Caco-2 (cell line): ENCODE measurements around the gene KIF1B. TPM values are rescaled to one million over a fixed set of nuclear protein-coding genes. Genes with fewer than 3 reads are reported as not detected.

ENCODE experiments used
- BruUV-seq: library from RNA; stranded (reverse); fragments of 400-500 nt; replicated peaks from 2 replicates; lab custom pipeline; 2021; lab: Mats Ljungman, UMichigan
- CTCF ChIA-PET: fragments of 300-600 bp; sonication (Branson Sonifier 250); formaldehyde crosslinking; loops from one replicate; lab custom pipeline; 2022; ENCODE audit warnings: antibody characterized with exemption; lab: Charles Lee
- POLR2A ChIA-PET: fragments of 300-600 bp; sonication (Branson Sonifier 250); formaldehyde crosslinking; loops from one replicate; lab custom pipeline; 2022; ENCODE audit warnings: antibody characterized with exemption; lab: Charles Lee
- DNase-seq, 2 experiments: peaks; one replicate each; pipeline versions ENCODE4 v3.0.0 to v3.0.0-alpha.2; 2020 to 2022
- H3K27me3 ChIP-seq: replicated peaks from 2 replicates; pipeline ENCODE4 v1.6.0; 2011; ENCODE audit warnings: low read length; ENCODE audit not compliant: control insufficient read depth, insufficient read depth
- H3K36me3 ChIP-seq: 2 replicates; pipeline ENCODE4 v1.5.1; 2011; ENCODE audit warnings: low read length; ENCODE audit not compliant: control insufficient read depth, insufficient read depth
- H3K4me1 ChIP-seq: fragments of 250-450 bp; sonication (Bioruptor Pico); 2 replicates; pipeline ENCODE4 v1.5.1; 2020; ENCODE audit warnings: mild to moderate bottlenecking
- H3K4me3 ChIP-seq: 2 replicates; pipeline ENCODE4 v1.5.1; 2011; ENCODE audit warnings: low read depth, mild to moderate bottlenecking, control low read depth, low read length
- H3K9me3 ChIP-seq: fragments of 250-450 bp; sonication (Bioruptor Pico); 2 replicates; pipeline ENCODE4 v1.5.1; 2020; ENCODE audit warnings: mild to moderate bottlenecking, moderate library complexity
- H3K27ac Mint-ChIP-seq: one replicate; pipeline ENCODE4 v1.8.0; 2022; ENCODE audit warnings: mixed read lengths; ENCODE audit not compliant: unreplicated experiment
- H3K27me3 Mint-ChIP-seq: one replicate; pipeline ENCODE4 v1.8.0; 2022; ENCODE audit warnings: mixed read lengths; ENCODE audit not compliant: insufficient read depth, unreplicated experiment
- H3K36me3 Mint-ChIP-seq: one replicate; pipeline ENCODE4 v1.8.0; 2022; ENCODE audit warnings: mild to moderate bottlenecking, mixed read lengths; ENCODE audit not compliant: insufficient read depth, unreplicated experiment
- H3K4me1 Mint-ChIP-seq: one replicate; pipeline ENCODE4 v1.8.0; 2022; ENCODE audit warnings: low read depth, mixed read lengths; ENCODE audit not compliant: unreplicated experiment
- H3K4me3 Mint-ChIP-seq: one replicate; pipeline ENCODE4 v1.8.0; 2022; ENCODE audit warnings: mild to moderate bottlenecking, moderate library complexity, mixed read lengths; ENCODE audit not compliant: unreplicated experiment
- H3K9me3 Mint-ChIP-seq: one replicate; pipeline ENCODE4 v1.8.0; 2022; ENCODE audit warnings: mixed read lengths; ENCODE audit not compliant: unreplicated experiment
- intact Hi-C: fragments of 100-400 bp; cut with micrococcal nuclease; formaldehyde crosslinking; loops from one replicate; pipeline ENCODE4 v1.10.0; 2022; ENCODE audit not compliant: unreplicated experiment
- microRNA-seq: library from miRNA; unstranded; fragments of <30 nt; microRNA quantifications from one replicate; pipeline ENCODE4 v1.2.0, GENCODE V29; 2022
- total RNA-seq: library from RNA; stranded (reverse); gene quantifications from 2 replicates; pipeline ENCODE4 v1.2.3, GENCODE V29; 2022
- TF ChIP-seq, protein P1 (sequence below), 2 experiments: fragments of 200-600 bp in 1 of 2; IDR thresholded peaks; 1 replicate in 1 of 2; 2 replicates in 1 of 2; pipeline versions ENCODE4 v1.5.1 to v1.8.0; 2011 to 2022; ENCODE audit warnings: antibody characterized with exemption in 1 of 2, control low read depth in 1 of 2, inconsistent platforms in 1 of 2, low read depth in 1 of 2, low read length in 1 of 2, mild to moderate bottlenecking in 1 of 2, moderate library complexity in 1 of 2; ENCODE audit not compliant: insufficient read depth in 1 of 2, severe bottlenecking in 1 of 2, unreplicated experiment in 1 of 2

Gene KIF1B
- total RNA-seq, 1 experiment from 2014 or later, result 41.1 TPM

DNA sequence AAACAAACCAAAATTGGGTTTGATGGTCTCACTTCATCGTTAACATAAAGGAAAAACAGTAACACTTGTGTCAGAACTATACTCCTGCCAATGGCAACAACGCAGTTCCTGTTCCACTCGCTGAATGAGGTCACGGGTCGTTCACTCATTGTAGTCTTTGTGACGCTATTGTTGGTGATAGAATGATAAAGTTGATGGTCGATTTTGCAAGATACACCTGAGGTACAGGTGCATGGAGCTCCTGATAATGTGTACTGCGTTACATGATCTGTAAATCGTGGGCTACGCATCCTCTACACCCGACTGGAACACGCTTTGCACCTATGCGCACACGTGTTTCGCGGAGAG is 219.5 kb downstream of the KIF1B start:
- Histone ChIP-seq H3K9me3 (no peaks in the 10 kb centered on the region), H3K4me1 (peaks cover 25% of the 10 kb centered on the region), H3K36me3 (no peaks in the 10 kb centered on the region; the same call in 1 of the 2 replicates), H3K27me3 (no peaks in the 10 kb centered on the region), H3K4me3 (peak overlapping the region; percentile 60)
- Mint-ChIP-seq H3K4me1 (peaks cover 11% of the 10 kb centered on the region), H3K36me3 (peaks cover 7% of the 10 kb centered on the region), H3K27me3 (no peaks in the 10 kb centered on the region), H3K9me3 (no peaks in the 10 kb centered on the region), H3K4me3 (peak overlapping the region; percentile 96), H3K27ac (peak overlapping the region; percentile 87)
- no peak for DNase-seq
- ChIA-PET CTCF (interaction anchor here (1.0 to 2.7 kb wide), 5 partner anchors 31 to 77 kb away, joined by 3 to 23 read pairs (median 4); partner anchors contain the start of gene PGD), POLR2A (interaction anchor here (1.9 kb wide), 1 partner anchor 31 kb away, joined by 8 read pairs; the partner anchor contains the start of gene PGD)
- no TSS peak for BruUV-seq
- TF ChIP-seq, protein P1, sequence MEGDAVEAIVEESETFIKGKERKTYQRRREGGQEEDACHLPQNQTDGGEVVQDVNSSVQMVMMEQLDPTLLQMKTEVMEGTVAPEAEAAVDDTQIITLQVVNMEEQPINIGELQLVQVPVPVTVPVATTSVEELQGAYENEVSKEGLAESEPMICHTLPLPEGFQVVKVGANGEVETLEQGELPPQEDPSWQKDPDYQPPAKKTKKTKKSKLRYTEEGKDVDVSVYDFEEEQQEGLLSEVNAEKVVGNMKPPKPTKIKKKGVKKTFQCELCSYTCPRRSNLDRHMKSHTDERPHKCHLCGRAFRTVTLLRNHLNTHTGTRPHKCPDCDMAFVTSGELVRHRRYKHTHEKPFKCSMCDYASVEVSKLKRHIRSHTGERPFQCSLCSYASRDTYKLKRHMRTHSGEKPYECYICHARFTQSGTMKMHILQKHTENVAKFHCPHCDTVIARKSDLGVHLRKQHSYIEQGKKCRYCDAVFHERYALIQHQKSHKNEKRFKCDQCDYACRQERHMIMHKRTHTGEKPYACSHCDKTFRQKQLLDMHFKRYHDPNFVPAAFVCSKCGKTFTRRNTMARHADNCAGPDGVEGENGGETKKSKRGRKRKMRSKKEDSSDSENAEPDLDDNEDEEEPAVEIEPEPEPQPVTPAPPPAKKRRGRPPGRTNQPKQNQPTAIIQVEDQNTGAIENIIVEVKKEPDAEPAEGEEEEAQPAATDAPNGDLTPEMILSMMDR (IDR thresholded peaks at IDR 0.05; ENCODE audit: insufficient read depth in 1 of 2, low read depth in 1 of 2, low read length in 1 of 2, severe bottlenecking in 1 of 2, unreplicated experiment in 1 of 2), result no peak
- intact Hi-C loops, result loop anchor here (1.0 to 5.0 kb wide), 2 partner anchors 64 to 478 kb away; no protein-coding TSS in a partner anchor

DNA sequence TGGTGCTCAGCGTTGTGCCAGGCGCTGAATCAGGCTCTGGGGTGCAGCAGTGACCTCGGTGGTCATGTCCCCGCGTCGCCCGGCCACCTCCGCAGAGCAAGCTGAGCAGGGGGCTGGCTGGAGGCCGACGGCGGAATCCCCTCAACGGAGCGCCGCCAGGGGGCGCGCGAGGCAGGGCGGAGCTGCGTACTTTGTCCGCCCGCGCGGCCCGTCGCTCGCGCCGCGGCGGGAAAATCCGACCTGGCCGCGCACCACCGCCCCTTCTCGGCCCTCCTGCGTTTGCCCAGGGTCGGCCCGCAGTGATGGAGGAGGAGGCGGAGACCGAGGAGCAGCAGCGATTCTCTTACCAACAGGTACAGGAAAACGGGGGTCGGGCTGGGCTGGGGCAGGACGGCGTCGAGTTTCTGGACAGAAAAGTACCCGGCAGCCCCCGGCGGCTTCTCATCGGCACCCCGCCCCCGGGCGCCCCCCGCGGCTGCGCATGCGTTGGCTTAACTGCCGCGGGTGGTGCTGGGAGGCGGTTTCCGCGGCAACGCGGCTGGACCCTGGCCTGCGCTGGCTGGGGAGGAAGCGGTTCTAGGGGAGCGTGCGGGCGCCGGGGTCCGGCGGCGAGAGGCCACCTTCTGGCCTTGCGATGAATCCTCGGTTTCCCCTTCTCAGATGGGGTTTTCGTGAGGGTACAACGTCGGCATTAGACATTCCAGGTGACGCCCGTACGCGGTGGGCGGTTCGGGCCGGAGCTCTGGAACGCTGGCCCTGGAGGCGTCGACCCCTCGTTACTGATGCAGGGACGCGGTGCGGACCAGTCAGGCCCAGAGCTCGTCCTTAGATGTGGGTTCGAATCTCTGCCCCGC is 220.1 kb downstream of the KIF1B start, which contains the start of gene CENPS:
TSS of gene CENPS (plus strand) at position 218 of the 854 bp plus-strand sequence. CDS start at position 303, 85 bp downstream.
- H3K4me1 ChIP-seq, result peaks cover 23% of the 10 kb centered on the region
- CTCF ChIA-PET, result interaction anchor here (1.0 to 2.7 kb wide), 7 partner anchors 19 to 77 kb away, joined by 3 to 23 read pairs (median 3); partner anchors contain the start of genes CORT and PGD

More for the DNA sequence above, 220.1 kb downstream of the KIF1B start, which contains the start of gene CENPS:
- Histone ChIP-seq H3K4me3 (peak within 1 kb of the TSS; percentile 60), H3K36me3 (no peaks in the 10 kb centered on the region; the same call in 1 of the 2 replicates), H3K9me3 (no peaks in the 10 kb centered on the region), H3K27me3 (no peaks in the 10 kb centered on the region)
- H3K9me3 Mint-ChIP-seq, result no peaks in the 10 kb centered on the region
- H3K4me1 Mint-ChIP-seq, result peaks cover 11% of the 10 kb centered on the region
- intact Hi-C loops, result loop anchor here (1.0 kb wide), 1 partner anchor 64 kb away; no protein-coding TSS in a partner anchor
- H3K27me3 Mint-ChIP-seq, result no peaks in the 10 kb centered on the region
- POLR2A ChIA-PET, result interaction anchor here (0.5 to 1.9 kb wide), 2 partner anchors 32 to 42 kb away, joined by 3 to 8 read pairs; partner anchors contain the start of gene PGD
- peak within 1 kb of the TSS; percentile 96 for H3K4me3 Mint-ChIP-seq
- H3K27ac Mint-ChIP-seq, result peak within 1 kb of the TSS; percentile 87
- DNase-seq, result peak; percentile 88 to 95
- BruUV-seq, result TSS peak; percentile 62
- TF ChIP-seq, protein P1 (IDR thresholded peaks at IDR 0.05; ENCODE audit: insufficient read depth in 1 of 2, low read depth in 1 of 2, low read length in 1 of 2, severe bottlenecking in 1 of 2, unreplicated experiment in 1 of 2), result peak; percentile 72 to 90
- H3K36me3 Mint-ChIP-seq, result peaks cover 7% of the 10 kb centered on the region

Small RNA genes within 50 kb of the gene (microRNA-seq; reads per million reads assigned to microRNA genes)
- gene MIR1273D, result not detected

Other genes starting within 250 kb of the KIF1B start
- gene RBP7, start 213.3 kb upstream of the KIF1B start, total RNA-seq, result 10.3 and 11.7 TPM in 2 replicates
- 40.2 and 40.3 TPM in 2 replicates for gene UBE4B, start 177.6 kb upstream of the KIF1B start, total RNA-seq
- gene PGD, start 188.5 kb downstream of the KIF1B start, total RNA-seq, result 187 and 215 TPM in 2 replicates
- 20.1 and 23.1 TPM in 2 replicates for gene CENPS, start 219.9 kb downstream of the KIF1B start, total RNA-seq
- 0.79 TPM in 1 of 2 replicates, not detected in the other for gene CORT, start 239.5 kb downstream of the KIF1B start, total RNA-seq